ENCODE measurements around the gene STXBP6.

Gene STXBP6

GRCh38 chr14:24965934-24966578, 83.9 kb downstream of the STXBP6 start (continued):
- TF ChIP-seq KLF17 (tag by site-specific recombination; IDR thresholded peaks at IDR 0.05) (0 out of 2 replicates have a peak, but pooled peaks have one; percentile 17), ZNF398 (tag by site-specific recombination; IDR thresholded peaks at IDR 0.05) (peak; percentile 29), PRDM10 (tag by site-specific recombination; IDR thresholded peaks at IDR 0.05) (0 out of 2 replicates have a peak, but pooled peaks have one; percentile 15), GLI2 (tag by site-specific recombination; IDR thresholded peaks at IDR 0.05; ENCODE audit: borderline replicate concordance, low read depth) (no peak), ZNF311 (tag by site-specific recombination; IDR thresholded peaks at IDR 0.05; ENCODE audit: borderline replicate concordance) (no peak), ZBTB21 (tag by site-specific recombination; IDR thresholded peaks at IDR 0.05) (peak; percentile 27; the same call in 1 of the 2 replicates), TRIM28 (IDR thresholded peaks at IDR 0.05; ENCODE audit: borderline replicate concordance, low read length) (no peak; the same call in 1 of the 2 replicates), MZF1 (tag by site-specific recombination; IDR thresholded peaks at IDR 0.05; ENCODE audit: borderline replicate concordance) (no peak), PRDM4 (tag by site-specific recombination; IDR thresholded peaks at IDR 0.05) (no peak), ZNF704 (tag by site-specific recombination; IDR thresholded peaks at IDR 0.05) (no peak), INSM2 (tag by site-specific recombination; IDR thresholded peaks at IDR 0.05) (peak; percentile 57; the same call in 1 of the 2 replicates), ZNF18 (tag by site-specific recombination; IDR thresholded peaks at IDR 0.05) (no peak), ZNF366 (tag by site-specific recombination; conservative IDR thresholded peaks at IDR 0.05) (peak; percentile 54), ZNF629 (tag by site-specific recombination; IDR thresholded peaks at IDR 0.05) (peak; percentile 36; the same call in 1 of the 2 replicates), PRDM6 (tag by site-specific recombination; IDR thresholded peaks at IDR 0.05) (0 out of 2 replicates have a peak, but pooled peaks have one; percentile 7), ZBTB6 (tag by site-specific recombination; IDR thresholded peaks at IDR 0.05) (no peak), ZNF121 (tag by site-specific recombination; IDR thresholded peaks at IDR 0.05) (no peak), ZNF157 (tag by site-specific recombination; IDR thresholded peaks at IDR 0.05) (no peak), SCRT1 (tag by site-specific recombination; IDR thresholded peaks at IDR 0.05; ENCODE audit: borderline replicate concordance) (no peak), SP7 (tag by site-specific recombination; IDR thresholded peaks at IDR 0.05) (peak; percentile 56), ZNF335 (tag by site-specific recombination; conservative IDR thresholded peaks at IDR 0.05) (0 out of 2 replicates have a peak, but pooled peaks have one; percentile 39)

All from HEK293 (cell line).